ENCODE measurements around the gene RRAD.

DNA sequence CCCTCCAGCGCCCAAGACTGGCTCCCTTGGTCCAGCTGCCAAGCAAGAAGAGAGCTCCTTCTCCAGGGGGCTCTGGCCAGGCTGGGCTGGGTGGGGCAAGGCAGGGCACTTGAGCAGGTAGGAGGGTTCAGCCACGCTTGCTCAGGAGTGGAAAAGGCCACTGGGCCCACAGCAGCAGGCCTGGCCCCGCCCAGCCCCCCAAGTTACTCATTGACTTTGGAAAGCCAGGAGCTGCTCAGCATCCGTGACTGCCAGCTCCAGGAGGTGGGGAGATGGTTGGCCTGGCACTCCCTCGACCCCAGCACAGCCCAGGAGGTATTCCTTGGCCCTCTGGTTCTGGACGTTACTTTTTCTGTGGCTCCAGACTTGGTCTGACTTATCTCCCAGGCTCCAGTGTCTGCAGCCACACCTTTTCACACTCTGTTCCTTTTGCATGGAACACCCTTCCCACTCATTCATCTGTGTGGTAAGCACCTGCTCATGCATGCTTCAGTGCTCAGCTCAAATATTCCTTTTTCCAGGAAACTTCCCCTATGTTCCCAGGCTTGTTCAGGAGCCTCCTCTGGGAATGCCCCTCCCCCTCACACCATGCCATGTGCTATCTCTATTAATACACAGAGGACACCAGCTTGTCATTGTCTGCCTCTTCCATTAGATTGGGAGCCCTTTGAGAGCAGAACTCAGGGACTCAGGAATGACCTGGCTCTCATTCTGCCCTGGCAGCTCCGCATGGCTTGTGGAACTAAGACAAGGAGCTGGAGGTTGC is 6.3 kb downstream of the RRAD start, which contains the start of gene CDH16:
- TF ChIP-seq EZH2 (IDR thresholded peaks at IDR 0.05; ENCODE audit: insufficient read depth, low read length): no peak
- no peak for TF ChIP-seq CTCF (IDR thresholded peaks at IDR 0.05; ENCODE audit: insufficient read depth, low read depth, low read length)

All from astrocyte (in vitro differentiated cells and primary cell).